ENCODE results near the gene SGIP1. TPM values are rescaled to one million over a fixed set of nuclear protein-coding genes. Genes with fewer than 3 reads are reported as not detected.

Gene SGIP1
- total RNA-seq, 1 experiment from 2014 or later = not detected

GRCh38 chr1:66489972-66490601, 43.9 kb upstream of the SGIP1 start:
- no peak for DNase-seq
- intact Hi-C loops (cut with micrococcal nuclease; ENCODE audit: unreplicated experiment) = no loop called here
- H3K36me3 Mint-ChIP-seq (ENCODE audit: insufficient read depth, unreplicated experiment) = no peaks in the 10 kb centered on the region
- H3K9me3 Mint-ChIP-seq (ENCODE audit: unreplicated experiment) = no peaks in the 10 kb centered on the region
- no peaks in the 10 kb centered on the region for H3K4me1 Mint-ChIP-seq (ENCODE audit: low read depth, unreplicated experiment)
- no peaks in the 10 kb centered on the region for H3K27me3 Mint-ChIP-seq (ENCODE audit: insufficient read depth, unreplicated experiment)
- H3K36me3 ChIP-seq (ENCODE audit: control insufficient read depth, insufficient read depth, low read length) = no peaks in the 10 kb centered on the region
- no peaks in the 10 kb centered on the region for H3K4me1 ChIP-seq
- TF ChIP-seq CTCF (IDR thresholded peaks at IDR 0.05; ENCODE audit: insufficient read depth in 1 of 2, low read depth in 1 of 2, low read length in 1 of 2, severe bottlenecking in 1 of 2, unreplicated experiment in 1 of 2) = no peak
- CTCF ChIA-PET = no interaction called here
- POLR2A ChIA-PET = no interaction called here
- no peaks in the 10 kb centered on the region for H3K9me3 ChIP-seq
- no peak overlapping the region for H3K27ac Mint-ChIP-seq (ENCODE audit: unreplicated experiment)
- H3K4me3 ChIP-seq (ENCODE audit: low read depth, low read length) = no peak overlapping the region
- H3K27me3 ChIP-seq (replicated peaks; ENCODE audit: control insufficient read depth, insufficient read depth, low read length) = no peaks in the 10 kb centered on the region
- no TSS peak for BruUV-seq (replicated peaks)
- H3K4me3 Mint-ChIP-seq (ENCODE audit: unreplicated experiment) = no peak overlapping the region

GRCh38 chr1:66490816-66491215, 43.1 kb upstream of the SGIP1 start:
- Histone ChIP-seq H3K4me1 (no peaks in the 10 kb centered on the region), H3K4me3 (ENCODE audit: low read depth, low read length) (no peak overlapping the region), H3K36me3 (ENCODE audit: control insufficient read depth, insufficient read depth, low read length) (no peaks in the 10 kb centered on the region), H3K9me3 (no peaks in the 10 kb centered on the region), H3K27me3 (replicated peaks; ENCODE audit: control insufficient read depth, insufficient read depth, low read length) (no peaks in the 10 kb centered on the region)
- ChIA-PET POLR2A (no interaction called here), CTCF (no interaction called here)
- no peak for DNase-seq
- no TSS peak for BruUV-seq (replicated peaks)
- H3K27me3 Mint-ChIP-seq (ENCODE audit: insufficient read depth, unreplicated experiment) = no peaks in the 10 kb centered on the region
- no peak for TF ChIP-seq CTCF (IDR thresholded peaks at IDR 0.05; ENCODE audit: insufficient read depth in 1 of 2, low read depth in 1 of 2, low read length in 1 of 2, severe bottlenecking in 1 of 2, unreplicated experiment in 1 of 2)
- no peak overlapping the region for H3K27ac Mint-ChIP-seq (ENCODE audit: unreplicated experiment)
- no peak overlapping the region for H3K4me3 Mint-ChIP-seq (ENCODE audit: unreplicated experiment)
- no peaks in the 10 kb centered on the region for H3K36me3 Mint-ChIP-seq (ENCODE audit: insufficient read depth, unreplicated experiment)
- H3K4me1 Mint-ChIP-seq (ENCODE audit: low read depth, unreplicated experiment) = no peaks in the 10 kb centered on the region
- intact Hi-C loops (cut with micrococcal nuclease; ENCODE audit: unreplicated experiment) = no loop called here
- H3K9me3 Mint-ChIP-seq (ENCODE audit: unreplicated experiment) = no peaks in the 10 kb centered on the region

DNA sequence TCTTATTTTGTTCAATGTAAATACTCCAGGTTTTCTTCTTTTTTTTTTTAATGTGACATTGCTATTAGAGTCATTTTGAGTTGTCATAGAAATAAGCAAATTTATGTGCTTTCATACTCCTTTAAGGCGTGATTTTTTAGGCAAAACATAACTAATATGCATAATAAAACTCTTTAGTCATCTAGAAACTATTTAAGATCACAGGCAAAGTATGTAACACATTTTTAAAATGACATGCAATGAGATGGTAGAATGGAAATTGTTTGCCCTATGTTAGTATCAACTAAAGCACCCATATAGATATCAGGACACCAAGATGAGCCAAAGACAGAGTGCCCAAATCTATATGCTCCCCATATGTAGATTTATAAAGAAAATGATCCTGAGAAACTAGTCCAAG, 41.5 kb upstream of the SGIP1 start:
- Mint-ChIP-seq H3K27me3 (ENCODE audit: insufficient read depth, unreplicated experiment) (peaks cover 1% of the 10 kb centered on the region), H3K36me3 (ENCODE audit: insufficient read depth, unreplicated experiment) (no peaks in the 10 kb centered on the region), H3K27ac (ENCODE audit: unreplicated experiment) (no peak overlapping the region), H3K4me3 (ENCODE audit: unreplicated experiment) (no peak overlapping the region), H3K9me3 (ENCODE audit: unreplicated experiment) (no peaks in the 10 kb centered on the region), H3K4me1 (ENCODE audit: low read depth, unreplicated experiment) (no peaks in the 10 kb centered on the region)
- ChIA-PET POLR2A (no interaction called here), CTCF (no interaction called here)
- Histone ChIP-seq H3K27me3 (replicated peaks; ENCODE audit: control insufficient read depth, insufficient read depth, low read length) (no peaks in the 10 kb centered on the region), H3K9me3 (no peaks in the 10 kb centered on the region), H3K4me1 (no peaks in the 10 kb centered on the region), H3K4me3 (ENCODE audit: low read depth, low read length) (no peak overlapping the region), H3K36me3 (ENCODE audit: control insufficient read depth, insufficient read depth, low read length) (no peaks in the 10 kb centered on the region)
- no peak for DNase-seq
- no peak for TF ChIP-seq CTCF (IDR thresholded peaks at IDR 0.05; ENCODE audit: insufficient read depth in 1 of 2, low read depth in 1 of 2, low read length in 1 of 2, severe bottlenecking in 1 of 2, unreplicated experiment in 1 of 2)
- BruUV-seq (replicated peaks) = no TSS peak
- intact Hi-C loops (cut with micrococcal nuclease; ENCODE audit: unreplicated experiment) = no loop called here

Data from Caco-2 (cell line).